A549 (cell line): ENCODE data around the gene PTH2R. TPM values are rescaled to one million over a fixed set of nuclear protein-coding genes. Genes with fewer than 3 reads are reported as not detected.

ENCODE experiments used
- ATAC-seq, 2 experiments: fragments of 200-7000 bp in 1 of 2; fragments of >200 bp in 1 of 2; cut with Nextera tagmentation in 1 of 2; cut with Tn5 transposase in 1 of 2; 3 replicates each; pipeline versions ENCODE4 v1.8.0 to v1.9.1; 2018 to 2020; ENCODE audit warnings: mild to moderate bottlenecking in 1 of 2, moderate library complexity in 1 of 2
- CTCF ChIA-PET: fragments of 300-600 bp; sonication (Branson Sonifier 250); formaldehyde crosslinking; extraction: SDS; loops from one replicate; lab custom pipeline; 2021; ENCODE audit warnings: antibody characterized with exemption, inconsistent platforms; lab: Yijun Ruan, JAX
- POLR2A ChIA-PET: fragments of 350-600 bp; formaldehyde crosslinking; extraction: SDS; loops from one replicate; lab custom pipeline; 2021; ENCODE audit warnings: antibody characterized with exemption, inconsistent platforms; lab: Yijun Ruan, JAX
- DNase-seq, 2 experiments: peaks; one replicate each; pipeline versions ENCODE4 v3.0.0 to v3.0.0-alpha.2; 2011 to 2016; ENCODE audit warnings: low read depth in 1 of 2, low spot score in 1 of 2
- FAIRE-seq: peaks from 2 replicates; lab custom pipeline; 2011; peaks lifted over from hg19 to GRCh38; lab: Jason Lieb, UNC
- H3K27ac ChIP-seq, 2 experiments: fragments of >200 bp; sonication (Bioruptor Twin); formaldehyde crosslinking; 3 replicates each; pipeline ENCODE4 v1.5.1; 2016 to 2017
- H3K4me1 ChIP-seq: fragments of >200 bp; sonication (Bioruptor Twin); formaldehyde crosslinking; 3 replicates; pipeline ENCODE4 v1.6.1; 2016
- H3K4me2 ChIP-seq: fragments of >200 bp; sonication (Bioruptor Twin); formaldehyde crosslinking; 3 replicates; pipeline ENCODE4 v1.6.1; 2016
- H3K4me3 ChIP-seq: fragments of >200 bp; sonication (Bioruptor Twin); formaldehyde crosslinking; 3 replicates; pipeline ENCODE4 v1.5.1; 2016
- H3K9me3 ChIP-seq: fragments of >200 bp; sonication (Bioruptor Twin); formaldehyde crosslinking; 3 replicates; pipeline ENCODE4 v1.6.1; 2016
- CHD4 ChIP-seq: fragments of 200-600 bp; sonication (generic); IDR thresholded peaks from 2 replicates; pipeline ENCODE4 v1.6.1; 2016; ENCODE audit warnings: antibody characterized with exemption, mild to moderate bottlenecking, borderline replicate concordance
- EHF ChIP-seq: fragments of 250-450 bp; sonication (Bioruptor Pico); IDR thresholded peaks from 2 replicates; pipeline ENCODE4 v1.5.0; 2020; ENCODE audit warnings: mild to moderate bottlenecking
- ESRRA ChIP-seq: fragments of 150-350 bp; IDR thresholded peaks from 2 replicates; pipeline ENCODE4 v1.6.1; 2014; ENCODE audit warnings: mild to moderate bottlenecking, low read length, borderline replicate concordance
- HEYL ChIP-seq: fragments of 250-450 bp; sonication (Bioruptor Pico); IDR thresholded peaks from 2 replicates; pipeline ENCODE4 v1.8.0; 2021; ENCODE audit warnings: mild to moderate bottlenecking, moderate library complexity
- HOXA7 ChIP-seq: fragments of 250-450 bp; sonication (Bioruptor Pico); IDR thresholded peaks from 2 replicates; pipeline ENCODE4 v1.5.0; 2020; ENCODE audit warnings: mild to moderate bottlenecking, moderate library complexity
- HOXB13 ChIP-seq: fragments of 250-450 bp; sonication (Bioruptor Pico); IDR thresholded peaks from 2 replicates; pipeline ENCODE4 v1.5.0; 2020; ENCODE audit warnings: low read depth, mild to moderate bottlenecking, moderate library complexity
- JUN ChIP-seq, 2 experiments: fragments of >200 bp; sonication (Bioruptor Twin); formaldehyde crosslinking; IDR thresholded peaks; 2 replicates in 1 of 2; 3 replicates in 1 of 2; pipeline ENCODE4 v1.6.1; 2016 to 2017
- JUNB ChIP-seq: fragments of >200 bp; sonication (Bioruptor Twin); formaldehyde crosslinking; IDR thresholded peaks from 2 replicates; pipeline ENCODE4 v1.6.1; 2016
- KDM5A ChIP-seq: fragments of 200-600 bp; sonication (generic); IDR thresholded peaks from 2 replicates; pipeline ENCODE4 v1.6.1; 2016; ENCODE audit warnings: antibody characterized with exemption, mild to moderate bottlenecking
- MAZ ChIP-seq: fragments of 150-350 bp; IDR thresholded peaks from 2 replicates; pipeline ENCODE4 v1.6.1; 2014; ENCODE audit warnings: antibody characterized with exemption, low read depth, low read length, borderline replicate concordance
- MYC ChIP-seq: IDR thresholded peaks from 2 replicates; pipeline ENCODE4 v1.6.1; 2012; ENCODE audit warnings: mild to moderate bottlenecking, inconsistent platforms, low read length, improper control_type of control experiment, borderline replicate concordance
- NFE2L2 ChIP-seq: fragments of 150-350 bp; conservative IDR thresholded peaks from 2 replicates; pipeline ENCODE4 v1.6.1; 2014; ENCODE audit warnings: low read length
- NR3C1 ChIP-seq: fragments of >200 bp; sonication (Bioruptor Twin); formaldehyde crosslinking; IDR thresholded peaks from 3 replicates; pipeline ENCODE4 v1.6.1; 2017
- PBX3 ChIP-seq: IDR thresholded peaks from 2 replicates; pipeline ENCODE4 v1.6.1; 2012
- POLR2AphosphoS2 ChIP-seq: conservative IDR thresholded peaks from 2 replicates; pipeline ENCODE4 v1.6.1; 2012; ENCODE audit warnings: low read length, improper control_type of control experiment, inconsistent platforms
- RARB ChIP-seq: fragments of 250-450 bp; sonication (Bioruptor Pico); IDR thresholded peaks from 2 replicates; pipeline ENCODE4 v1.8.0; 2021; ENCODE audit warnings: mild to moderate bottlenecking, moderate library complexity
- REST ChIP-seq: fragments of 200-600 bp; sonication (generic); IDR thresholded peaks from 2 replicates; pipeline ENCODE4 v1.6.1; 2016; ENCODE audit warnings: antibody characterized with exemption, mild to moderate bottlenecking, moderate library complexity
- TP53 ChIP-seq: fragments of 250-450 bp; sonication (Bioruptor Pico); IDR thresholded peaks from 2 replicates; pipeline ENCODE4 v1.5.0; 2021; ENCODE audit warnings: mild to moderate bottlenecking, moderate library complexity
- WGBS: methylation state at CpG from one replicate; pipeline ENCODE4 v1.1.6; 2017; ENCODE audit errors: missing lambda C conversion rate; 5-methylcytosine and 5-hydroxymethylcytosine counted together
- polyA plus RNA-seq, 4 experiments: library from polyadenylated mRNA; depleted of rRNA in 3 of 4; stranded (reverse); fragments of >200 nt; fragmentation: RNase III in 1 of 4; extraction: RNeasy Plus Mini Kit Qiagen cat#74134 plus additional on column Dnase treatment in 1 of 4; gene quantifications; 2 replicates in 3 of 4; 3 replicates in 1 of 4; pipeline ENCODE4 v1.2.3, GENCODE V29; 2011 to 2017
- TF ChIP-seq, protein P1 (sequence below): fragments of 250-450 bp; sonication (Bioruptor Pico); IDR thresholded peaks from 2 replicates; pipeline ENCODE4 v1.5.0; 2020; ENCODE audit warnings: low read depth, mild to moderate bottlenecking, moderate library complexity
- TF ChIP-seq, protein P2 (sequence below): fragments of 150-350 bp; IDR thresholded peaks from 2 replicates; pipeline ENCODE4 v1.6.1; 2014; ENCODE audit warnings: low read depth, mild to moderate bottlenecking, low read length
- TF ChIP-seq, protein P3 (sequence below): IDR thresholded peaks from 2 replicates; pipeline ENCODE4 v1.6.1; 2012; ENCODE audit warnings: low read depth, borderline replicate concordance
- TF ChIP-seq, protein P4 (sequence below): fragments of 250-450 bp; sonication (Bioruptor Pico); IDR thresholded peaks from 2 replicates; pipeline ENCODE4 v1.5.0; 2021; ENCODE audit warnings: mild to moderate bottlenecking, moderate library complexity, borderline replicate concordance
- TF ChIP-seq, protein P5 (sequence below): fragments of 450-650 bp; IDR thresholded peaks from 2 replicates; pipeline ENCODE4 v1.6.1; 2014; ENCODE audit warnings: antibody characterized with exemption

PTH2R gene
- polyA plus RNA-seq, 2 of the 4 experiments (the other 2 are of a cell fraction) = not detected

- no peak overlapping the region for H3K4me3 ChIP-seq
- H3K4me1 ChIP-seq = no peaks in the 10 kb centered on the region
- ChIA-PET POLR2A (no interaction called here), CTCF (interaction anchor here (1.5 kb wide), 1 partner anchor 24 kb away, joined by 6 read pairs; no protein-coding TSS in a partner anchor)
- H3K9me3 ChIP-seq = no peaks in the 10 kb centered on the region
- no peak overlapping the region for H3K27ac ChIP-seq
- no peak for DNase-seq
- 2% methylated on average over 2 of the region's 2 CpGs for WGBS
- ATAC-seq = no peak
- no peak overlapping the region for H3K4me2 ChIP-seq
- no peak for FAIRE-seq
- no peak for TF ChIP-seq RARB
- TF ChIP-seq MAZ = no peak
- no peak for TF ChIP-seq JUNB
- no peak for TF ChIP-seq NR3C1
- TF ChIP-seq TP53 (CRISPR knock-in tag) = no peak
- TF ChIP-seq, protein P1, sequence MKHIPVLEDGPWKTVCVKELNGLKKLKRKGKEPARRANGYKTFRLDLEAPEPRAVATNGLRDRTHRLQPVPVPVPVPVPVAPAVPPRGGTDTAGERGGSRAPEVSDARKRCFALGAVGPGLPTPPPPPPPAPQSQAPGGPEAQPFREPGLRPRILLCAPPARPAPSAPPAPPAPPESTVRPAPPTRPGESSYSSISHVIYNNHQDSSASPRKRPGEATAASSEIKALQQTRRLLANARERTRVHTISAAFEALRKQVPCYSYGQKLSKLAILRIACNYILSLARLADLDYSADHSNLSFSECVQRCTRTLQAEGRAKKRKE (CRISPR knock-in tag) = no peak
- no peak for TF ChIP-seq HOXA7
- no peak for TF ChIP-seq HEYL (CRISPR knock-in tag)
- TF ChIP-seq POLR2AphosphoS2 = no peak
- TF ChIP-seq REST = no peak
- TF ChIP-seq, protein P2, sequence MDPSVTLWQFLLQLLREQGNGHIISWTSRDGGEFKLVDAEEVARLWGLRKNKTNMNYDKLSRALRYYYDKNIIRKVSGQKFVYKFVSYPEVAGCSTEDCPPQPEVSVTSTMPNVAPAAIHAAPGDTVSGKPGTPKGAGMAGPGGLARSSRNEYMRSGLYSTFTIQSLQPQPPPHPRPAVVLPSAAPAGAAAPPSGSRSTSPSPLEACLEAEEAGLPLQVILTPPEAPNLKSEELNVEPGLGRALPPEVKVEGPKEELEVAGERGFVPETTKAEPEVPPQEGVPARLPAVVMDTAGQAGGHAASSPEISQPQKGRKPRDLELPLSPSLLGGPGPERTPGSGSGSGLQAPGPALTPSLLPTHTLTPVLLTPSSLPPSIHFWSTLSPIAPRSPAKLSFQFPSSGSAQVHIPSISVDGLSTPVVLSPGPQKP = no peak
- no peak for TF ChIP-seq PBX3
- no peak for TF ChIP-seq JUN (IDR thresholded peaks at IDR 0.05)
- no peak for TF ChIP-seq EHF (CRISPR knock-in tag)
These were observed 83.9 kb downstream of the PTH2R start for GRCh38 chr2:208490492-208490891.

GRCh38 chr2:208491641-208492040 is 85.0 kb downstream of the PTH2R start:
- POLR2A ChIA-PET = interaction anchor here (0.6 kb wide), 1 partner anchor 36 kb away, joined by 3 read pairs; no protein-coding TSS in a partner anchor
- Histone ChIP-seq H3K9me3 (no peaks in the 10 kb centered on the region), H3K4me2 (no peak overlapping the region), H3K27ac (no peak overlapping the region), H3K4me1 (no peaks in the 10 kb centered on the region), H3K4me3 (no peak overlapping the region)
- 7% methylated on average over 2 of the region's 2 CpGs for WGBS
- CTCF ChIA-PET = interaction anchor here (1.5 kb wide), 1 partner anchor 25 kb away, joined by 6 read pairs; no protein-coding TSS in a partner anchor
- no peak for FAIRE-seq
- ATAC-seq = no peak
- no peak for DNase-seq
- no peak for TF ChIP-seq MYC
- no peak for TF ChIP-seq ESRRA
- TF ChIP-seq TP53 (CRISPR knock-in tag) = no peak
- TF ChIP-seq, protein P3, sequence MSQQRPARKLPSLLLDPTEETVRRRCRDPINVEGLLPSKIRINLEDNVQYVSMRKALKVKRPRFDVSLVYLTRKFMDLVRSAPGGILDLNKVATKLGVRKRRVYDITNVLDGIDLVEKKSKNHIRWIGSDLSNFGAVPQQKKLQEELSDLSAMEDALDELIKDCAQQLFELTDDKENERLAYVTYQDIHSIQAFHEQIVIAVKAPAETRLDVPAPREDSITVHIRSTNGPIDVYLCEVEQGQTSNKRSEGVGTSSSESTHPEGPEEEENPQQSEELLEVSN = no peak
- no peak for TF ChIP-seq HOXB13 (CRISPR knock-in tag)
- TF ChIP-seq KDM5A = no peak
- TF ChIP-seq NFE2L2 = no peak
- TF ChIP-seq, protein P4, sequence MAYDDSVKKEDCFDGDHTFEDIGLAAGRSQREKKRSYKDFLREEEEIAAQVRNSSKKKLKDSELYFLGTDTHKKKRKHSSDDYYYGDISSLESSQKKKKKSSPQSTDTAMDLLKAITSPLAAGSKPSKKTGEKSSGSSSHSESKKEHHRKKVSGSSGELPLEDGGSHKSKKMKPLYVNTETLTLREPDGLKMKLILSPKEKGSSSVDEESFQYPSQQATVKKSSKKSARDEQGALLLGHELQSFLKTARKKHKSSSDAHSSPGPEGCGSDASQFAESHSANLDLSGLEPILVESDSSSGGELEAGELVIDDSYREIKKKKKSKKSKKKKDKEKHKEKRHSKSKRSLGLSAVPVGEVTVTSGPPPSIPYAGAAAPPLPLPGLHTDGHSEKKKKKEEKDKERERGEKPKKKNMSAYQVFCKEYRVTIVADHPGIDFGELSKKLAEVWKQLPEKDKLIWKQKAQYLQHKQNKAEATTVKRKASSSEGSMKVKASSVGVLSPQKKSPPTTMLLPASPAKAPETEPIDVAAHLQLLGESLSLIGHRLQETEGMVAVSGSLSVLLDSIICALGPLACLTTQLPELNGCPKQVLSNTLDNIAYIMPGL (CRISPR knock-in tag) = no peak
- TF ChIP-seq, protein P5, sequence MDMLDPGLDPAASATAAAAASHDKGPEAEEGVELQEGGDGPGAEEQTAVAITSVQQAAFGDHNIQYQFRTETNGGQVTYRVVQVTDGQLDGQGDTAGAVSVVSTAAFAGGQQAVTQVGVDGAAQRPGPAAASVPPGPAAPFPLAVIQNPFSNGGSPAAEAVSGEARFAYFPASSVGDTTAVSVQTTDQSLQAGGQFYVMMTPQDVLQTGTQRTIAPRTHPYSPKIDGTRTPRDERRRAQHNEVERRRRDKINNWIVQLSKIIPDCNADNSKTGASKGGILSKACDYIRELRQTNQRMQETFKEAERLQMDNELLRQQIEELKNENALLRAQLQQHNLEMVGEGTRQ = no peak
- TF ChIP-seq CHD4 = no peak
- TF ChIP-seq, protein P2 = no peak
- no peak for TF ChIP-seq JUNB
